OCI-LY7 (cell line): ENCODE data around the gene CRB1. TPM values are rescaled to one million over a fixed set of nuclear protein-coding genes. Genes with fewer than 3 reads are reported as not detected.

Source experiments
- BruUV-seq: library from RNA; stranded (reverse); fragments of 400-500 nt; replicated peaks from 2 replicates; lab custom pipeline; 2021; lab: Mats Ljungman, UMichigan
- CTCF ChIA-PET: fragments of 300-600 bp; sonication (Branson Sonifier 250); formaldehyde crosslinking; loops from one replicate; lab custom pipeline; 2022; ENCODE audit warnings: antibody characterized with exemption; ENCODE audit not compliant: unreplicated experiment; lab: Charles Lee
- POLR2A ChIA-PET: fragments of 300-600 bp; sonication (Branson Sonifier 250); formaldehyde crosslinking; loops from one replicate; lab custom pipeline; 2022; ENCODE audit warnings: antibody characterized with exemption; lab: Charles Lee
- DNase-seq: peaks from one replicate; pipeline ENCODE4 v3.0.0-alpha.2; 2015; ENCODE audit warnings: low spot score
- H2AFZ ChIP-seq: fragments of 200-600 bp; sonication (generic), shearing (Covaris generic); 2 replicates; pipeline ENCODE4 v1.6.1; 2014; ENCODE audit warnings: mild to moderate bottlenecking, antibody characterized with exemption, low read length, moderate library complexity
- H3K27ac ChIP-seq: fragments of 200-600 bp; sonication (generic); 2 replicates; pipeline ENCODE4 v1.5.1; 2014; ENCODE audit warnings: mixed run types, low read depth, mild to moderate bottlenecking, moderate library complexity, low read length, inconsistent platforms; ENCODE audit not compliant: poor library complexity, severe bottlenecking
- H3K36me3 ChIP-seq: fragments of 200-600 bp; sonication (generic); 2 replicates; pipeline ENCODE4 v1.6.1; 2014; ENCODE audit warnings: mild to moderate bottlenecking, antibody characterized with exemption, low read length, moderate library complexity, mixed read lengths; ENCODE audit not compliant: insufficient read depth
- H3K4me1 ChIP-seq: fragments of 200-600 bp; sonication (generic); 2 replicates; pipeline ENCODE4 v1.5.1; 2014; ENCODE audit warnings: mild to moderate bottlenecking, low read length; ENCODE audit not compliant: insufficient read depth, poor library complexity, severe bottlenecking
- H3K4me2 ChIP-seq: fragments of 200-600 bp; sonication (generic); 2 replicates; pipeline ENCODE4 v1.6.1; 2014; ENCODE audit warnings: mild to moderate bottlenecking, low read length
- H3K4me3 ChIP-seq: fragments of 200-600 bp; sonication (generic); 2 replicates; pipeline ENCODE4 v1.5.1; 2014; ENCODE audit warnings: mild to moderate bottlenecking, low read depth, low read length; ENCODE audit not compliant: poor library complexity, severe bottlenecking
- H3K79me2 ChIP-seq: fragments of 200-600 bp; sonication (generic); 2 replicates; pipeline ENCODE4 v1.6.1; 2016; ENCODE audit warnings: low read depth, mild to moderate bottlenecking, low read length, moderate library complexity, mixed read lengths; ENCODE audit not compliant: insufficient read depth
- H3K9me2 ChIP-seq: fragments of 200-600 bp; sonication (generic); 2 replicates; pipeline ENCODE4 v1.6.1; 2016; ENCODE audit warnings: mild to moderate bottlenecking, low read length, mixed read lengths; ENCODE audit not compliant: insufficient read depth
- H3K9me3 ChIP-seq: fragments of 200-600 bp; sonication (generic); 2 replicates; pipeline ENCODE4 v1.6.1; 2014; ENCODE audit warnings: mild to moderate bottlenecking, mixed run types, low read length, mixed read lengths
- H4K20me1 ChIP-seq: fragments of 200-600 bp; sonication (generic); 2 replicates; pipeline ENCODE4 v1.6.1; 2014; ENCODE audit warnings: mild to moderate bottlenecking, antibody characterized with exemption, low read length, moderate library complexity, mixed read lengths; ENCODE audit not compliant: insufficient read depth
- CTCF ChIP-seq: fragments of 200-600 bp; sonication (generic); conservative IDR thresholded peaks from 2 replicates; pipeline ENCODE4 v1.5.1; 2014; ENCODE audit warnings: mild to moderate bottlenecking, antibody characterized with exemption, low read length, moderate library complexity, mixed read lengths
- EZH2phosphoT487 ChIP-seq: fragments of 200-600 bp; sonication (generic); IDR thresholded peaks from 2 replicates; pipeline ENCODE4 v1.6.1; 2018; ENCODE audit warnings: low read depth, borderline replicate concordance, mild to moderate bottlenecking, mixed run types, antibody characterized with exemption, low read length, moderate library complexity, mixed read lengths
- intact Hi-C: fragments of 100-400 bp; cut with micrococcal nuclease; formaldehyde crosslinking; loops from one replicate; pipeline ENCODE4 v1.10.0; 2022; ENCODE audit not compliant: unreplicated experiment
- total RNA-seq, 2 experiments: library from RNA; depleted of rRNA in 1 of 2; stranded (reverse); fragments of >200 nt in 1 of 2; shearing (Covaris generic) in 1 of 2; gene quantifications; 2 replicates each; pipeline ENCODE4 v1.2.3, GENCODE V29; 2014 to 2022

CRB1 gene
- total RNA-seq, 2 experiments from 2014 or later: 0.25 TPM; not detected in 1

- POLR2A ChIA-PET: no interaction called here
- Histone ChIP-seq H3K4me1 (no peaks in the 10 kb centered on the region), H3K36me3 (no peaks in the 10 kb centered on the region), H3K79me2 (no peaks in the 10 kb centered on the region), H3K9me2 (no peaks in the 10 kb centered on the region), H4K20me1 (no peaks in the 10 kb centered on the region), H3K27ac (no peak overlapping the region), H3K4me2 (no peak overlapping the region), H2AFZ (no peak overlapping the region), H3K9me3 (no peaks in the 10 kb centered on the region), H3K4me3 (no peak overlapping the region)
- CTCF ChIA-PET: no interaction called here
- TF ChIP-seq EZH2phosphoT487 (no peak), CTCF (no peak)
- DNase-seq: no peak
- intact Hi-C loops: no loop called here
- no TSS peak for BruUV-seq
Observed at GRCh38 chr1:197304638-197305200, 36.7 kb downstream of the CRB1 start.

- Histone ChIP-seq H3K4me3 (no peak overlapping the region), H3K36me3 (no peaks in the 10 kb centered on the region), H3K4me2 (no peak overlapping the region), H2AFZ (no peak overlapping the region), H3K79me2 (no peaks in the 10 kb centered on the region), H4K20me1 (no peaks in the 10 kb centered on the region), H3K27ac (no peak overlapping the region), H3K4me1 (no peaks in the 10 kb centered on the region), H3K9me3 (no peaks in the 10 kb centered on the region), H3K9me2 (no peaks in the 10 kb centered on the region)
- ChIA-PET POLR2A (interaction anchor here (0.6 to 1.2 kb wide), 2 partner anchors 9 to 112 kb away, joined by 3 to 4 read pairs; no protein-coding TSS in a partner anchor), CTCF (no interaction called here)
- BruUV-seq: no TSS peak
- intact Hi-C loops: no loop called here
- TF ChIP-seq CTCF (no peak), EZH2phosphoT487 (no peak)
- no peak for DNase-seq
Observed at GRCh38 chr1:197305925-197306324, 37.9 kb downstream of the CRB1 start.

GRCh38 chr1:197306381-197307062 lies 38.5 kb downstream of the CRB1 start:
- BruUV-seq: no TSS peak
- Histone ChIP-seq H3K36me3 (no peaks in the 10 kb centered on the region), H3K4me2 (no peak overlapping the region), H3K27ac (no peak overlapping the region), H3K79me2 (no peaks in the 10 kb centered on the region), H4K20me1 (no peaks in the 10 kb centered on the region), H3K4me3 (no peak overlapping the region), H2AFZ (no peak overlapping the region), H3K9me3 (no peaks in the 10 kb centered on the region), H3K9me2 (no peaks in the 10 kb centered on the region), H3K4me1 (no peaks in the 10 kb centered on the region)
- POLR2A ChIA-PET: interaction anchor here (1.2 kb wide), 1 partner anchor 8 kb away, joined by 4 read pairs; no protein-coding TSS in a partner anchor
- CTCF ChIA-PET: no interaction called here
- TF ChIP-seq EZH2phosphoT487: no peak
- no peak for TF ChIP-seq CTCF
- no peak for DNase-seq
- intact Hi-C loops: no loop called here
